Liver (tissue), 9 donors: ENCODE data around the gene KDM3B. TPM values are rescaled to one million over a fixed set of nuclear protein-coding genes. Genes with fewer than 3 reads are reported as not detected.

Experiments used
- DNase-seq: peaks from one replicate; pipeline ENCODE4 v3.0.0-alpha.2; 2017; ENCODE audit warnings: low spot score
- H3K27ac ChIP-seq, 2 donors: one replicate each; pipeline ENCODE4 v1.7.0; 2013; ENCODE audit warnings: inconsistent platforms in 2 of 2, low read length in 2 of 2, control low read depth in 1 of 2, low read depth in 1 of 2, mild to moderate bottlenecking in 1 of 2
- H3K27me3 ChIP-seq, 4 donors: one replicate each; pipeline versions ENCODE4 v1.6.1 to v1.7.0; 2013; ENCODE audit warnings: low read length in 3 of 4, inconsistent platforms in 1 of 4, mild to moderate bottlenecking in 1 of 4, moderate library complexity in 1 of 4; ENCODE audit not compliant: control insufficient read depth in 4 of 4, insufficient read depth in 4 of 4
- H3K36me3 ChIP-seq, 4 donors: one replicate each; pipeline versions ENCODE4 v1.6.1 to v1.7.0; 2013; ENCODE audit warnings: low read length in 3 of 4, mild to moderate bottlenecking in 3 of 4, low read depth in 1 of 4, moderate library complexity in 1 of 4; ENCODE audit not compliant: control insufficient read depth in 4 of 4, insufficient read depth in 3 of 4
- H3K4me1 ChIP-seq, 4 donors: one replicate each; pipeline versions ENCODE4 v1.6.1 to v1.7.0; 2013; ENCODE audit warnings: low read length in 3 of 4, mild to moderate bottlenecking in 3 of 4, moderate library complexity in 1 of 4; ENCODE audit not compliant: control insufficient read depth in 4 of 4, insufficient read depth in 4 of 4
- H3K4me3 ChIP-seq, 3 donors: one replicate each; pipeline versions ENCODE4 v1.6.1 to v1.7.0; 2013; ENCODE audit warnings: low read length in 3 of 3, control low read depth in 1 of 3, low read depth in 1 of 3, mild to moderate bottlenecking in 1 of 3
- H3K9ac ChIP-seq, 2 donors: one replicate each; pipeline ENCODE4 v1.7.0; 2013; ENCODE audit warnings: low read length in 2 of 2, mild to moderate bottlenecking in 2 of 2, moderate library complexity in 2 of 2, control low read depth in 1 of 2, low read depth in 1 of 2
- H3K9me3 ChIP-seq, 4 donors: one replicate each; pipeline versions ENCODE4 v1.6.1 to v1.7.0; 2013; ENCODE audit warnings: low read length in 3 of 4; ENCODE audit not compliant: control insufficient read depth in 4 of 4
- EGR1 ChIP-seq, 2 donors: IDR thresholded peaks; 2 replicates each; pipeline ENCODE4 v1.6.1; 2016 to 2018; ENCODE audit warnings: antibody characterized with exemption in 2 of 2, low read depth in 2 of 2
- FOXA1 ChIP-seq: IDR thresholded peaks from 2 replicates; pipeline ENCODE4 v1.6.1; 2016; ENCODE audit warnings: antibody characterized with exemption
- FOXA2 ChIP-seq: IDR thresholded peaks from 2 replicates; pipeline ENCODE4 v1.6.1; 2016; ENCODE audit warnings: antibody characterized with exemption
- GABPA ChIP-seq, 2 donors: IDR thresholded peaks in 1 of 2; conservative IDR thresholded peaks in 1 of 2; 2 replicates each; pipeline ENCODE4 v1.6.1; 2016; ENCODE audit warnings: antibody characterized with exemption in 2 of 2, mild to moderate bottlenecking in 1 of 2, moderate library complexity in 1 of 2
- HNF4G ChIP-seq: IDR thresholded peaks from 2 replicates; pipeline ENCODE4 v1.6.1; 2016; ENCODE audit warnings: antibody characterized with exemption
- JUND ChIP-seq, 2 donors: IDR thresholded peaks; 2 replicates each; pipeline ENCODE4 v1.6.1; 2016; ENCODE audit warnings: antibody characterized with exemption in 2 of 2
- NR2F2 ChIP-seq: IDR thresholded peaks from 2 replicates; pipeline ENCODE4 v1.6.1; 2016; ENCODE audit warnings: antibody characterized with exemption
- RAD21 ChIP-seq, 2 donors: IDR thresholded peaks; 2 replicates each; pipeline ENCODE4 v1.6.1; 2016; ENCODE audit warnings: antibody characterized with exemption in 2 of 2, mild to moderate bottlenecking in 2 of 2
- REST ChIP-seq: IDR thresholded peaks from 2 replicates; pipeline ENCODE4 v1.6.1; 2016; ENCODE audit warnings: antibody characterized with exemption, mild to moderate bottlenecking
- RXRA ChIP-seq, 2 donors: IDR thresholded peaks; 2 replicates each; pipeline ENCODE4 v1.6.1; 2017 to 2018; ENCODE audit warnings: antibody characterized with exemption in 2 of 2, mild to moderate bottlenecking in 1 of 2
- WGBS: extraction: QIAGEN DNeasy Blood & Tissue Kit; methylation state at CpG from one replicate; pipeline ENCODE4 v1.1.7; 2013; 5-methylcytosine and 5-hydroxymethylcytosine counted together
- polyA plus RNA-seq, 2 donors: library from polyadenylated mRNA; stranded (reverse) in 1 of 2; unstranded in 1 of 2; fragments of 200-250 nt in 1 of 2; fragments of >200 nt in 1 of 2; fragmentation: Nextera tagmentation in 1 of 2; extraction: Ambion mirVana in 1 of 2; gene quantifications; one replicate each; pipeline versions ENCODE4 v1.2.1 to v1.2.3, GENCODE V29; 2013 to 2015
- total RNA-seq, 2 donors: library from RNA; depleted of rRNA; stranded (reverse); fragments of >200 nt; gene quantifications; one replicate each; pipeline ENCODE4 v1.2.3, GENCODE V29; 2014
- TF ChIP-seq, protein P1 (sequence below): fragments of 150-350 bp; IDR thresholded peaks from 2 replicates; pipeline ENCODE4 v1.5.1; 2017; ENCODE audit warnings: improper control_type of control experiment, low read depth, low read length; ENCODE audit not compliant: missing input control
- TF ChIP-seq, protein P2 (sequence below): IDR thresholded peaks from 2 replicates; pipeline ENCODE4 v1.6.1; 2016; ENCODE audit warnings: antibody characterized with exemption
- donor health status: healthy.
- donor health status: healthy.
- donor health status: healthy.
- donor health status: healthy.
- donor health status: healthy.

The KDM3B gene
- total and polyA plus RNA-seq, 4 donors, result 6.8 to 39.6 (median 18.8) TPM

- TF ChIP-seq, protein P1, sequence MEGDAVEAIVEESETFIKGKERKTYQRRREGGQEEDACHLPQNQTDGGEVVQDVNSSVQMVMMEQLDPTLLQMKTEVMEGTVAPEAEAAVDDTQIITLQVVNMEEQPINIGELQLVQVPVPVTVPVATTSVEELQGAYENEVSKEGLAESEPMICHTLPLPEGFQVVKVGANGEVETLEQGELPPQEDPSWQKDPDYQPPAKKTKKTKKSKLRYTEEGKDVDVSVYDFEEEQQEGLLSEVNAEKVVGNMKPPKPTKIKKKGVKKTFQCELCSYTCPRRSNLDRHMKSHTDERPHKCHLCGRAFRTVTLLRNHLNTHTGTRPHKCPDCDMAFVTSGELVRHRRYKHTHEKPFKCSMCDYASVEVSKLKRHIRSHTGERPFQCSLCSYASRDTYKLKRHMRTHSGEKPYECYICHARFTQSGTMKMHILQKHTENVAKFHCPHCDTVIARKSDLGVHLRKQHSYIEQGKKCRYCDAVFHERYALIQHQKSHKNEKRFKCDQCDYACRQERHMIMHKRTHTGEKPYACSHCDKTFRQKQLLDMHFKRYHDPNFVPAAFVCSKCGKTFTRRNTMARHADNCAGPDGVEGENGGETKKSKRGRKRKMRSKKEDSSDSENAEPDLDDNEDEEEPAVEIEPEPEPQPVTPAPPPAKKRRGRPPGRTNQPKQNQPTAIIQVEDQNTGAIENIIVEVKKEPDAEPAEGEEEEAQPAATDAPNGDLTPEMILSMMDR, result no peak
- no peak for TF ChIP-seq NR2F2
- no peak for TF ChIP-seq EGR1 (IDR thresholded peaks at IDR 0.05; ENCODE audit: low read depth in 2 of 2)
- no peak for TF ChIP-seq RXRA (IDR thresholded peaks at IDR 0.05)
- TF ChIP-seq, protein P2, sequence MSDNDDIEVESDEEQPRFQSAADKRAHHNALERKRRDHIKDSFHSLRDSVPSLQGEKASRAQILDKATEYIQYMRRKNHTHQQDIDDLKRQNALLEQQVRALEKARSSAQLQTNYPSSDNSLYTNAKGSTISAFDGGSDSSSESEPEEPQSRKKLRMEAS, result no peak
Measured at GRCh38 chr5:138340008-138340407, 12.5 kb upstream of the KDM3B start (continued).

- no peaks in the 10 kb centered on the region for H3K27me3 ChIP-seq
- peaks cover 14 to 44% (median 30%) of the 10 kb centered on the region in 4 donors for H3K36me3 ChIP-seq
- no peak for TF ChIP-seq HNF4G
- TF ChIP-seq RAD21 (IDR thresholded peaks at IDR 0.05), result no peak
- TF ChIP-seq GABPA (IDR thresholded peaks at IDR 0.05 in 1 of 2, conservative IDR thresholded peaks at IDR 0.05 in 1 of 2), result no peak
- no peak overlapping the region for H3K27ac ChIP-seq
- H3K9me3 ChIP-seq, result no peaks in the 10 kb centered on the region
- H3K4me1 ChIP-seq, result no peaks in the 10 kb centered on the region
- WGBS, result 97% methylated on average over 32 of the region's 32 CpGs
- H3K4me3 ChIP-seq, result no peak overlapping the region
- H3K9ac ChIP-seq, result no peak overlapping the region
- DNase-seq, result no peak
Measured at GRCh38 chr5:138344887-138345622, 7.4 kb upstream of the KDM3B start.

DNA sequence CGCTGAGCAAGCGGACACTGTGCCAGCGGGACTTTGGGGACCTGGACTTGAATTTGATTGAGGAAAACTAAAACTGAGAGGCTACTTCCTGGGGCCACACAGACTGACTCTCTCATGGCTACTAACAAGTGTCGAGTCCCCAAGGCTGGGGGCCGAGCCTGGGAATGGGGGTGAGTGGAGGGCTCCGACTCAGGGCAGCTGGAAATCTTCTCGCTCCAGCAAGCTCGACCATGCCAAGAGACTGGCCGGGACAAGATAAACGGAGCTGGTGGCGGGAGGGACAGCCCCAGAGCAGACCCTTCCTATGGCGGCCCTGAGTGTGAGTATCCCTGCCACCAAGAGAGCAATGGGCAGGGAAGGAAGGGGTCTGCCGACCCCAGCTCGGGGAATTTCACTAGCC lies 5.6 kb upstream of the KDM3B start:
- peaks cover 14 to 37% (median 25%) of the 10 kb centered on the region in 4 donors for H3K36me3 ChIP-seq
- 97% methylated on average over 14 of the region's 14 CpGs for WGBS
- no peak overlapping the region for H3K27ac ChIP-seq
- no peaks in the 10 kb centered on the region for H3K4me1 ChIP-seq
- DNase-seq, result no peak
- H3K9ac ChIP-seq, result no peak overlapping the region
- H3K4me3 ChIP-seq, result no peak overlapping the region
- no peaks in the 10 kb centered on the region for H3K27me3 ChIP-seq
- TF ChIP-seq FOXA2 (no peak), FOXA1 (no peak), RAD21 (IDR thresholded peaks at IDR 0.05) (no peak), JUND (IDR thresholded peaks at IDR 0.05) (no peak), REST (no peak)
- TF ChIP-seq, protein P1, result no peak
- TF ChIP-seq, protein P2, result no peak
- no peaks in the 10 kb centered on the region for H3K9me3 ChIP-seq
